ENCODE data around the gene OR2A5.

- no peak for TF ChIP-seq EP300 (conservative IDR thresholded peaks at IDR 0.05; ENCODE audit: poor library complexity, severe bottlenecking)
- TF ChIP-seq, protein P1, sequence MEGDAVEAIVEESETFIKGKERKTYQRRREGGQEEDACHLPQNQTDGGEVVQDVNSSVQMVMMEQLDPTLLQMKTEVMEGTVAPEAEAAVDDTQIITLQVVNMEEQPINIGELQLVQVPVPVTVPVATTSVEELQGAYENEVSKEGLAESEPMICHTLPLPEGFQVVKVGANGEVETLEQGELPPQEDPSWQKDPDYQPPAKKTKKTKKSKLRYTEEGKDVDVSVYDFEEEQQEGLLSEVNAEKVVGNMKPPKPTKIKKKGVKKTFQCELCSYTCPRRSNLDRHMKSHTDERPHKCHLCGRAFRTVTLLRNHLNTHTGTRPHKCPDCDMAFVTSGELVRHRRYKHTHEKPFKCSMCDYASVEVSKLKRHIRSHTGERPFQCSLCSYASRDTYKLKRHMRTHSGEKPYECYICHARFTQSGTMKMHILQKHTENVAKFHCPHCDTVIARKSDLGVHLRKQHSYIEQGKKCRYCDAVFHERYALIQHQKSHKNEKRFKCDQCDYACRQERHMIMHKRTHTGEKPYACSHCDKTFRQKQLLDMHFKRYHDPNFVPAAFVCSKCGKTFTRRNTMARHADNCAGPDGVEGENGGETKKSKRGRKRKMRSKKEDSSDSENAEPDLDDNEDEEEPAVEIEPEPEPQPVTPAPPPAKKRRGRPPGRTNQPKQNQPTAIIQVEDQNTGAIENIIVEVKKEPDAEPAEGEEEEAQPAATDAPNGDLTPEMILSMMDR (IDR thresholded peaks at IDR 0.05; ENCODE audit: poor library complexity, severe bottlenecking), result no peak
- TF ChIP-seq POLR2AphosphoS5 (IDR thresholded peaks at IDR 0.05), result no peak
- TF ChIP-seq EZH2 (IDR thresholded peaks at IDR 0.05; ENCODE audit: borderline replicate concordance, insufficient read depth, low read length, poor library complexity, severe bottlenecking), result no peak
- TF ChIP-seq SMC3 (conservative IDR thresholded peaks at IDR 0.05; ENCODE audit: poor library complexity), result no peak
- TF ChIP-seq REST (IDR thresholded peaks at IDR 0.05; ENCODE audit: borderline replicate concordance), result no peak
- no peak for TF ChIP-seq TAF1 (IDR thresholded peaks at IDR 0.05; ENCODE audit: low read depth)
- no peak for TF ChIP-seq MXI1 (conservative IDR thresholded peaks at IDR 0.05; ENCODE audit: poor library complexity, severe bottlenecking)
These were observed 53.3 kb downstream of the OR2A5 start for GRCh38 chr7:144102041-144102440.
